HG02938 (cell line): ENCODE measurements around the gene SLC28A1.
A peak's percentile ranks its signal among the peaks of the same experiment; 100 is the strongest.

Experiments used
- ATAC-seq: cut with Tn5 transposase; IDR thresholded peaks from one replicate; pipeline ENCODE4 v1.9.1; 2021; ENCODE audit warnings: mild to moderate bottlenecking, moderate library complexity; ENCODE audit not compliant: unreplicated experiment

SLC28A1 gene

DNA sequence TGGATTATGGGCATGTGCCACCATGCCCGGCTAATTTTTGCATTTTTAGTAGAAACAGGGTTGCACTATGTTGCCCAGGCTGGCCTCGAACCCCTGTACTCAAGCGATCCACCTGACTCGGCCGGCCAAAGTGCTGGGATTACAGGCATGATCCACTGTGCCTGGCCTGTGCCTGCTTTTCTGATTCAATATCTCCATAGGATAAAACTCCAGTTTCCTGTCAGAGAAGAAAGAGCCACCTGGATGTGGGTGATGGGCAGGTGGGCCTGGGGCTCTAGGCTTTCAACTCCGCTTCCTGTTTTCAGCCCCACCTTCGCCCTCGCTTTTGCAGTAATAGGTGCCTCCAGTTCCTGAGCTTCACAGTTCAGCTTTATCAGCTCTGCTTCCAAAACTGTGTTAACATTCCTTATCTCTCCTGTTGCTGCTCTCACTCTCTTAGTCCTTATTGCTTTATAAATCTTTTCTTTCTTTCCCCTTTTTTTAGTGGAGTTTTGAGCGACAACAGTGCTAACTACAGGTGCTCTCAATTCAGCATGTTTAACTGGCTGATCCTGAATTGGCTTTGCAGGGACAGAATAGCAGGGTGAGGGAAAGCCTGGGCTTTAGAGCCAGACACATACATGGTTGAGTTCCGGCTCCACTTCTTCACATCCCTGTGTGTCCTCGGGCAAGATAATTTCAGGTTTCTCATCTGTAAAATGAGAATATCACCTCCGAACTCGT is 76.1 kb downstream of the SLC28A1 start:
- ATAC-seq: no peak

DNA sequence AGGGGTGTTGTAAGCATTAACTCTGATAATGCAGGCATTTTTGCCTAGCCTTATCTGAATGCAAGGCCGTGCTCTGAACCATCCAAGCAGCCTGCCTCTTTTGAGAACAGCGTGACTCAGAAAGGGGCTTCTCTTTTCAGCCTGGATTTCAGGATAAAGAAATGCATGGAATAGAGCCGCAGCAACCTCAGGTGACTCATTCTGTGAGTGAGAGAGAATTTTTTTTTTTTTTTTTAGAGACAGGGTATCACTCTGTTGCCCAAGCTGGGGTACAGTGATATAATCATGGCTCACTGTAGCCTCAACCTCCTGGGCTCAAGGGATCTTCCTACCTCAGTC is 76.6 kb downstream of the SLC28A1 start:
- no peak for ATAC-seq

DNA sequence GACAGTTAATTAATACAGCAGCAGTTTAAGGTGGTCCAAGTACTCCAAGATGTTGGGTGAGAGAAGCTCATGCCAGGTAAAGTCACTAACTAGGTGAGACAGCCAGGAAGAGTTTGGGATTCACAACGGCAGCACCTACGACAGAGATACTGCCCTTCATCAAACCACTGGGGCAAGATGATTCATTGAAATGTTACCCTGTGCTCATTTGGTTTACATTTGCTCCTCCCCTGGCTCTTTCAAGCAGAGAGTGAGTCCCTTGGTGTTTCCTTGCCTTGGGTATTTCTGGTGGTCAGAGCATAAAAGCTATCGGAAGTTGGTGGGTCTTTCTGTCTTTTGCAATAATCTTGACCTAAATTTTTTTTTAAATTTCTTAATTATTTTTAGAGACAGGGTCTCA is 77.2 kb downstream of the SLC28A1 start:
- no peak for ATAC-seq

DNA sequence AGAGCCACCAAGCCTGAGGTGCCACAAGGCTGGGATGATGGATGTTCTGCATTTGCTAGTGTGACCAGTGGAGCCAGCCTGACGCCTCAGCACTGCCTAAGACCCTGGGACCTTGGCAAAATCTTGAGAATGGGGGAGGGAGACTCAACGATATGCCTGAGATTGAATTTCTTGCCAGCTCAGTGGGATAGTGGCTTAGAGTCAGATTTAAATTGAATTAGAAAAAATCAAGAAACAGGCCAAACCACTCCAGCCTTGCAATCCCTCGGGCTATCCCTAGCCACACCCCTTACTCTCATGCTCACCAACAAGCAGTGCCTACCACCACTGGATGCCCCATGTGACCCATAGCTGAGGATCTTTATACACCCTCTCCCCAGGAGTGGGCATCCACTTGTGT is 78.5 kb downstream of the SLC28A1 start:
- no peak for ATAC-seq

DNA sequence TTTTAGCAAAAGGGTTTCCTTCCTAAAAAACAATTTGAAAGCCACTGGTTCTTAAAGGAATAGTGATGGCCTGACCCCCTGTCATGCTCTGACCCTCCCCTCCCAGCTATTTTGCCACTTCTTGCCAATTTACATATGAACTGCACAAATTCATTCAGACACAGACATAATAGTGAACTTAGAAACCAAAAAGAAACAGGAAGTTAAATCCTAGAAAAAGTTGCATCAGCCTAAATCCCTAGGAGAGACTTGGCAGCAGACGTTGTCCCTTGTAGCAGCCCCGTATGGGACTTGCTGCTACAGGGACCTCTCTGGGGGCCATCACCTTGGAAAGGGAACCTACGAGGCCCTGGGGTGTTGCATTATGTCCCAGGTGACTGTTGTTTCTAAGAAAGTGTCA is 82.9 kb downstream of the SLC28A1 start:
- no peak for ATAC-seq

DNA sequence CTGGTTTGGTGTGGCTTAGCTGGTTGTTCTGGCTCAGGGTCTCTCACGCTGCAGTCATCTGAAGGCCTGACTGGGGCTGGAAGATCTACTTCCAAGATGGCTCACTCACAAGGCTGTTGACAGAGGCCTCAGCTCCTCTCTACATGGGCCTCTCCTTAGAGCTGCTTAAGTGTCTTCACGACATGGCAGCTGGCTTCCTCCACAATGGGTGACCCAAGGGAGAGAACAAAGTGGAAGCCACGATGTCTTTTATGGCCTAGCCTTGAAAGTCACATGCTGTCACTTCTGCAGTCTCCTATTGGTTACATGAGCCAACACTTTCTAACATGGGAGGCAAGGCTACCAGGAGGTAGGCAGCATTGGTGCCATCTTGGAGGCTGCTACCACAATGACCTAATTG is 83.8 kb downstream of the SLC28A1 start:
- ATAC-seq: no peak

DNA sequence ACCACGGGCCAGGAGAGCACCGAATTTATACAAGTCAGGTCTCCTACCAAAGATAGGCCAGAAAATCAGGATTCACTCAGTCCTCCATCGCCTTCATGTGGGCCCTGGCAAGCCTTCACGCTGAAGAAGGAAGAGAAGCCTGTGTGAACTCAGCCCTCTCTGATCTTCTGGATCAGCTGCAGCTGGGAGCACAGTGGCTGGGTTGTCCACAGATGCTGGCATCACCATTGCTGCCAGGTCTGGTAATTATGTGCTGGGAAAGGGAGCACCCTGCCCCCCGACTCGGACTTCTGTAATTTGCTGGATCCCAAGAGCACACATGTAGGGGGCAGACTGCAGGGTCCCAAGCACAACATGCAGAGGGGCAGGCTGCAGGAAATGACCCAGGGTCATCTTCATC is 84.8 kb downstream of the SLC28A1 start:
- ATAC-seq: no peak

DNA sequence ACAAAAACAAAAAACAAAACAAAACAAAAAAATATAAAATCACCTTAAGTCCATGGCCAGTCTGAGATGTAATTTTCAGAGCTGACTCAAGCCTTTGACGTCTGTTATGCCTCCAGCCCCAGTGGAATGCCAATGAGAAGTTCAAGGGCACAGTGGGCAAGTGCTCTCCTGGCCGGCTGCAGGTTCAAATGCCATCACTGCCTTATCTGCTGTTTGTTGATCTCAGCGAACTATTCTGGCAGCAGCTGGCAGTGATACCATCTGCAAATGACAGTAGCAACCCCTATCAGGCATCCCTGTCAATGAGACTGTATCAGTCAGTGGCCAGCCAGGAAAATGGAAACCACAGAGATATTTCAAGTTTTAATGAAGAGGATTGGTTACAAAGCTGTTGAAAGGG is 86.4 kb downstream of the SLC28A1 start:
- ATAC-seq: no peak

DNA sequence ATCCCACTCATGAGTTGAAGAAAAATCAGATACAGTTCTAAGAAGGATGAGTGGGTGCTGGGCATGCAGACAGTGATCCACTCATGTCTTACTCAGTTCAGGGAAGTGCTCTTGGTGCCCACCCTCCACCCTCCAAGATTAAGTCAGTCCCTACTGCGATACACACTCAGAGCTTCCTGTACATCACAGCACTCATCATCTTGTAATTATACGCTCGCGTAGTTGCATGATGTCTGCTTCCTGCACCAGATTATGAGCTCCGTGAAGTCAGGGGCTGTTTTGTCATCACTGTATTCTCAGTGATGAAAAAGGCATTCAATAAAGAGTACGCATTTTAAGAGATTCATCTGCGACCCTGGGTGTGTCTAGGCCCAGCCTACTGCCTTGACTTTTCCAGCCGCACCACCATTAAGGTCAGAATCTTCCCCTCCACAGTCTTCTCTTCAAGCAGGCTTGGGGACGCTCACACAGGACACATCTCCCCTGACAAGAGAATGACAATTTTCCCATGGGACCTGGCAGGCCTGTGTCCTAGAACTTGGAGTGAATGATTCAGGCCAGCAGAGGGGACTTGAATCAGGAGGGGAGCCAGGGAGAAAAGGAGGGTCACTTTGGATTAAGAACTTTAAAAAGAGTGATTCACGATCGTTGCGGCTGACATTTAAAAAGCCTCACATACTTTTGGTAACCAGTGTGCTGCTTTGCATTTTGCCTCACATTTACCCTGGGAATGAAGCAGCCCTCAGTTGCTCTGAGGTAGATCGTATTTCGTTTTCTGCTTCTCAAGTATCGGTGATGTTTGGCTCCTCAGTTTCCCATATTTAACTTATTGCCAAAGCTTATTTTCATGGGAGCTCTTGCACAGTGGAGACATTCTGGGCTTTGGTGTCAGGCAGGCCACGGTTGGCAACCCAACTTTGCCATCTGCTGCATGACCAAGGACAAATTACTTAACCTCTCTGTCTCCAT is 89.3 kb downstream of the SLC28A1 start:
- ATAC-seq: no peak

DNA sequence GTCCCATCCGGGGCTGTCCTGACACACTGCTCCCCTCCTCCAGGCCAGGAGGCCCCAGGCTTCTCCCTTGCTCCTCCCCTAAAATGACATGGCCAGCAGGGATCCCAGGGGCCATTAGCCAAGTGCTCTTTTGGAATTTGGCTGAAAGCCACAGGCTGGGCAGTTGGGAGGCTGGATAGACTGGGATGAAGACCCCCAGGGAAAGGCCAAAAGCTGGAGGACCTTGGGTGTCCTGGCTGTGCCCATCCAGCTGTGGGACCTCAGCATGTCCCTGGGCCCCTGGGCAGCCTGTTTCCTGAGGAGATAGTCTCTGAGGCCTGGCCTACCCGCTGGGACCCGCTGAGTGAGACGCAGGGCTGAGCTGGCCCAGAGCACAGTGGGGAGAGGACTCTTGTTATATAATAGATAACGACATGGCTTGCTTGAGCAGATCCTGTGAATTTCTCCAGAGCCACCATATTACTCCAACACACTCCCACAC is 91.4 kb downstream of the SLC28A1 start:
- ATAC-seq: no peak

DNA sequence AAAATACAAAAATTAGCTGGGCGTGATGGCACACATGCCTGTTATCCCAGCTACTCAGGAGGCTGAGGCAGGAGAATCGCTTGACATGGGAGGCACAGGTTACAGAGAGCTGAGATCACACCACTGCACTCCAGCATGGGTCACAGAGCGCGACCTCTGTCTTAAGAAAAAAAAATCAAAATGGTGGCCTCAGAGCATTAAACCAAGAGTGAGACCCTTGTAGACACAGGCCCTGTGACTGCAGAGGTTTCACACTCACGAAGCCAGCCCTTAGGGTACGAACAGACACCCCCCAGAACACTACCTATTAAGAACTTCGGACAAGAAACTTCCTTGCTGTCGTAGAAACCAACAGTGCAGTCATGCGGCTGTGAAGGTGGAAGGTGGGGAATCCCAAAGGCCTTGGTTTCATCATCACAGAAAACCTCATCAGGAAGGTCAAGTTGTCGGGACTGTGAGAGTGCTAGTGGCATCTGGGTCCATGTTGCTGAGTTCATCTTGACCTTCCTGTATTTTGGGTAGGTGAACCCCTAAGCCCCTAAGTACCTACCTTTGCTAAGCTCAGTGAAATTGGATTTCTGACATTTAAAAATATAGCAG is 92.4 kb downstream of the SLC28A1 start:
- no peak for ATAC-seq

DNA sequence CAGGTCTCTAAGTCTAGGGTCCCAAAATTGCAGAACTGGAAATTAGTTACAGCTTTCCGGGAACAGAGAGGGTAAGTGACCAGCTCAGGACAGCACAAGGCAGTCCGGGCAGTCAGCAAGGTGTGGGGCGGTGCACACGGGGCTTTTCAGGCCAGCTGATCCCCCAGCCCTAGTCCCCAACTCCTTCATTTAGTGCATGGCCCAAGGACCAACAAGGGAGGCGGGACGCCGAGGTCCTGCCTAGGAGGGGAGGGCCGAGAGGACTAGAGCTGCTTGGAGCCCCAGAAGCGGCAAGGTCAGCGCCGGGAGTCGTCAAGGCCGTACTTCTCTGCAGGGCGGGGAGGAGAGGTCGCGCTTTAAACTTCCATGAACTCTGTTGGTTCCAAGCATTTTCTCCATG is 95.2 kb downstream of the SLC28A1 start:
- no peak for ATAC-seq

DNA sequence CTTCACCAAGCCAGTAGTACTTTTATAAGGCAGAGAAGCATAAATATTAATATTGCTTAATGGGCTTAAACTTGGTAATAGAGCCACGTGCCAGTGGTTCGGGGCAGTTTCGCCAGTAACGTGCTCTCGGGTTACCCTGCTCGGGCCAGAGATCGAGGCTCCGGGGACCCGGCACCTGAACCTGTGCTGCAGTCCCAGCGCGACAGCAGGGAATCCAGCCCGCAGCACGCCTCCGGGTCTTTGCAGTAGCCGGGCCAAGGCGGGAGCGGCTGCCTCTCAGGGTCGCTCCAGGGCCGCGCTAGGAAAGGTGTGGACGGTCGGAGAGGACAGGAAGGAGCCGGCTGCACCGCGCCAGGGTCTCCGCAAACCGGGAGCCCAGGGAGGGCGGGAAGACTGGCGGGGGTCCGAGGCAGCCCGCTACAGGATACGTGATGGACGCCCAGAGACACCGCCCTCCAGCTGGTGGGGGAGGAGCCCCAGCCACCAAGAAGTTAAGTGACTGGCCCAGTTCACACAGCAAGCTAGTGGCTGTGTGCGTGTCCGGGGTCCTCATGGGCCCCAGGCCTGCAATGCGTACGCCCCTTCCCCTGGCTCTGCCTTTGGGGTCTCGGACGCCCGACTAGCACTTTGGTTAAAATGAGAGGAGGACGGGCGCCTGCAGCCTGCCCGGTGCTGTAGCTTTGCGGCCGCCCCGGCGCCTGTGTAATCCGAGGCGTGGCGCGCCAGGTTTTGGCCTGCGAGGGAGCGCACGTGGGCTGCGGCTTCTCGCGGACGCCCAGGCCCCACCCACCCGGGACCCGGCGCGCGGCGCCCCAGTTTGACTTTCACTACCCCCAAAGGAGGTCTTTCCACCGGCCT is 96.0 kb downstream of the SLC28A1 start:
- ATAC-seq: peak; percentile 56

DNA sequence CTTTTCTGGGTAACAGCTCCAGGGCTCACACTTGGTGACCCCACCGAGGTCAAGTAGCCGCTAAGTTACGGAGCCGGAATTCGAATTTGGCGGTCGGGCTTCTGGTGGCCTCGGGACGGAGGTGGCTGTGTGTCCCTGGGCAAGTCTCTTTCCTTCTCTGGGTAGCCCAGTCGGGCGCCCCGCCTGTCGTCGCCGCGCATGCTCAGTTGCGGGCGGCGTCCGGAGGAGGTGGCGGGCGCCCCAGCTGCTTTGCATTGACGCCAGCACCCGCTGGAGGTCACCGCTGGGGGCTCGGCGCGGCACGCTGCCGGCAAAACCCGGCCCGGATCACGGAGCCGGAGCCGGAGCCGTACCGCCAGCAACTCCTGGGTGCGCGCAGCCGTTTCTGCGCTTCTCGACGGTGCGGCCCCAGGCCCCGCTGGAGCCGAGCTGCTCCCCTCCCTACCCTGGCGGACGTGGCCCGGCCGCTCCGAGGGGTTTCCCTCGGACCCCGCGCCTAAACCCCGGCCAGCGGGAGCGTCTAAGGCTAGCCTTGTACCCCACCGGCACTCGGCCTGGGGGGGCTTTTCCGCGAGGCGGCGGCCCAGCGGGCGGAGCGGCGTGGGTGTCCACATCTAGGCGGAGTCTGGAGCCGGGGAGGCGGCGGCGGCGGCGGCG is 96.7 kb downstream of the SLC28A1 start:
- ATAC-seq: peak; percentile 62

DNA sequence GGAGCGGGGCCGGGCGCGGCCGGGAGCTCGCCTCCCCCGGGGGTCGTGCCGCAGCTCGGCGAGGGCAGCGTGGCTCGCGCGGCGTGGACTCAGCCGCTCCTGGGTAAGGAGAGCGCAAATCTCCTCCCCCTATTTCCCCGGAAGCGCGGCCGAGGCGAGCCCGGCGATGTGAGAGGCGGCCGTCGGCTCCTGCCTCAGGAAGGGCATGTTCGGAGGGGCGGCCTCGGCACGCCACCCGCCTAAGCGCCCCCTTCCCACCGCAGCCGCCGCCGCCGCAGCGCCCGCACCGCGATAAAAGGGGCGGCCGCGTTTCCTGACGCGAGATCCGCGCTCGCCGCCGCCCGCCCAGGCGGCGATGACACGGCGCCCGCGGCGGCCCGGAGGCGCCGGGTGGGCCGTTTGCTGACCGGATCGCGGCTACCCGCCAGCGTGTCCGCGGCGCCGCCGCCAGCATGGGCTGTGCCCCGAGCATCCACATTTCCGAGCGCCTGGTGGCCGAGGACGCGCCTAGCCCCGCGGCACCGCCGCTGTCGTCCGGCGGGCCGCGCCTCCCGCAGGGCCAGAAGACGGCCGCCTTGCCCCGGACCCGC is 97.3 kb downstream of the SLC28A1 start, which contains the start of gene PDE8A:
PDE8A (plus strand) TSS at position 146 of the 590 bp plus-strand sequence; CDS start at position 453, 307 bp downstream.
- peak; percentile 19 for ATAC-seq

DNA sequence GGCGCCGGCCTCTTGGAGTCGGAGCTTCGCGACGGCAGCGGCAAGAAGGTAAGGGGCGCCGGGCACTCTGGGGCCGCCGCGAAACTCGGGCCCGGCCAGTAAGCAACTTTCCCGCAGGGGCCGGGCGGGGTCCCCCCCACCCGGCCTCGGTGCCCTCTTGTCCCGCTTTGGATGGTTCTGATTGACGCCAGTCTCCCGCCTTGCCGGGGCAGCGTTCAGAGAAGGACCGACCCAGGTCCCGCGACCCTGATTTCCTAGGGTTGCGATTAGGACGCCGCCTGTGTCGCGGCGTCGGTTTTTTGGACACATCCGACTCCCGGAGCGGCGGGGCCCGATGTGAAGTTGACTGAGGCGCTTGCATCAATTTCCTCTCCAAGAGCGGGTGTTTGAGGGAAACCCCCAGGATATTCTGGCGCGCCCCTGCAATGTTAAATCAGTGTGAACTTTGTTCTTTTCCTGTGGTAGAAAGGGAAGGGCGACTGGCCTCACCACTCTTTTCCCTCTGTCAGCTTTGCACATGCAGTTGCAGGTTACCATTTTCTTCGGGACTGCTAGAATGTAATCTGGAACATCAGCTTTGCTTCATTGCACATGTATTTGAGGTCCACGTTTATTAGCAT is 97.9 kb downstream of the SLC28A1 start:
- peak; percentile 3 for ATAC-seq

DNA sequence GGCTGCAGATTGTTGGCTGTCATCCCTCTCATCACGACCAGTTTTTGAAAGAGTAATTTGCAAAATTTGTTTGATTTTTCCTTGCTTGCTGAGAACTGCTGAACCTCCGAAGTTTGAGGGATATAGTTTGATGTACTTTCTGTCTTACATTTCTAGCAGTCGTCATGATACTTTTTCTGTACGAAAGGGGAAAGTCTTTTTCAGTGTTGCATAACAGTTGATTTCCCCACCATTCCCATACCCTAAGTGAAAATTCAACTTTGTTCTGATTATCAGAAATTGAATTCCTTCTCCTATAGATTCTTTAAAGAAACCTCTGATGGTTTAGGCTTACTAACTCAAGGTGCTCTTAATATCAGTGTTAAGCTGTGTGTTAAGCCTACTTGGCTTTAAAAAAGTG is 98.8 kb downstream of the SLC28A1 start:
- ATAC-seq: no peak

DNA sequence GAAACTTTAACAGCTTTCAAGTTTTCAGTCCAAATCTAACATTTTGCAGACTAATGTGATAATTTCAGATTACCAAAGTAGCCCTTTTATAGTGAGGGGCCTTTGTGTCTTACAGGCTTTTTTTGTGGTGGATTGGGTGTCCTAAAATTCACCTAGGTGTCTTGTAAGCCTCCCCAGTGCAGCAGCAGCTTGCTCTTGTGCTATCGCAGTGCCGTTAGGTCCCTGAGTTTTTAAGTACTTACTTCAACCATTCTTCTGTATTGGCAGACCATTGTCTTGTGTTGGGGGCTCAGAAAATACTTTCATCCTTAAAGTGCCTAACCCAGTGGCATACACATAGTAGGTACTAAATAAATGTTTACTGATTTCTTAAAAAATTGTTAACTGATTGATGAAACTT is 99.2 kb downstream of the SLC28A1 start:
- ATAC-seq: no peak

DNA sequence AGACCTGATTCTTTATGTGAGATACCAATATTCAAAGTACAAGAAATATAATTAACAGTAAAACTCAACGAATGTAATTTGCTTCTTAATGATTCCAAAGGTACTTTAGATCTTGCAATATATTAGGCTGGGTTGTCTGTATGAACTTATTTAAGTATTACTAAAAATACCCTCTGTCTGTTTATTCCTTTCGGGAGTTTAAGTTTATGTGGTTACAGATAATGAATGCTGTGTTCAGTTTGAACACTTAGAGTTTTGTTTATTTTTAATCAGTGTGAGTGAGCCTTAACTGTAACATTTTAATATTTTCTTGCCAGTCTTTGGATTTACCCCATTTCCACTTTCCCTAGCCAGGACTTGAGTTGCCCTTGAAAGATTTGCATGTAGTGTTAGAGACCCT is 100.7 kb downstream of the SLC28A1 start:
- no peak for ATAC-seq
